Measurements from ENCODE around the gene GGA3.
"Not testable (repeated sequence)": the region's sequence is repeated elsewhere in the genome, so short reads cannot be mapped to it uniquely, and the experiment has no call there.

GGA3 gene

GRCh38 chr17:75288770-75289114, 27.3 kb upstream of the GGA3 start:
- DNase-seq (ENCODE audit: low read depth): peak; percentile 80
- peak overlapping the region; percentile 87 for H3K4me3 ChIP-seq (ENCODE audit: low read depth, low read length)
- TF ChIP-seq MYC (IDR thresholded peaks at IDR 0.05; ENCODE audit: low read depth, low read length) (peak; percentile 61), MAX (IDR thresholded peaks at IDR 0.05; ENCODE audit: low read depth, low read length) (peak; percentile 32; the same call in 1 of the 2 replicates), POLR2A (IDR thresholded peaks at IDR 0.05; ENCODE audit: extremely low read depth, insufficient read length) (no peak)
- TF ChIP-seq, protein P1, sequence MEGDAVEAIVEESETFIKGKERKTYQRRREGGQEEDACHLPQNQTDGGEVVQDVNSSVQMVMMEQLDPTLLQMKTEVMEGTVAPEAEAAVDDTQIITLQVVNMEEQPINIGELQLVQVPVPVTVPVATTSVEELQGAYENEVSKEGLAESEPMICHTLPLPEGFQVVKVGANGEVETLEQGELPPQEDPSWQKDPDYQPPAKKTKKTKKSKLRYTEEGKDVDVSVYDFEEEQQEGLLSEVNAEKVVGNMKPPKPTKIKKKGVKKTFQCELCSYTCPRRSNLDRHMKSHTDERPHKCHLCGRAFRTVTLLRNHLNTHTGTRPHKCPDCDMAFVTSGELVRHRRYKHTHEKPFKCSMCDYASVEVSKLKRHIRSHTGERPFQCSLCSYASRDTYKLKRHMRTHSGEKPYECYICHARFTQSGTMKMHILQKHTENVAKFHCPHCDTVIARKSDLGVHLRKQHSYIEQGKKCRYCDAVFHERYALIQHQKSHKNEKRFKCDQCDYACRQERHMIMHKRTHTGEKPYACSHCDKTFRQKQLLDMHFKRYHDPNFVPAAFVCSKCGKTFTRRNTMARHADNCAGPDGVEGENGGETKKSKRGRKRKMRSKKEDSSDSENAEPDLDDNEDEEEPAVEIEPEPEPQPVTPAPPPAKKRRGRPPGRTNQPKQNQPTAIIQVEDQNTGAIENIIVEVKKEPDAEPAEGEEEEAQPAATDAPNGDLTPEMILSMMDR (IDR thresholded peaks at IDR 0.05; ENCODE audit: low read depth, low read length): no peak

DNA sequence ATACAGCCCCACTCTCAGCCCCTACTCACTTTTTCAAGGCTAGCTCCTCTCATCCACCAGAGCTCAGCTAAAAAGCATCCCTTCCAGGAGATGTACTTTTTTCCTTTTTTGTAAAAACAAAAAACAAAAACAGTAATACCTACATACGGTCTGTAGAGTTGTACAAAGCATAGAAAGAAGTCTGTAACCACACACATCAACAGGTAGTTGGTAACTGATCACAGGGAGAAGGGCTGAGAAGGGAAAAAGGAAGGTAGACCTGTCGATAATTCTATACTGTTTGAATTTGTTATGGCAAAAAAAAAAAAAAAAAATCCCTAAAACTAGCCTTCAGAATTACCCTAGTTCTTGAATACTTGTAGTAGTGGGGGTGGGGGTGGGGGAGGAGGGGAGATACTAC, 27.0 kb upstream of the GGA3 start:
- peak overlapping the region; percentile 87 for H3K4me3 ChIP-seq (ENCODE audit: low read depth, low read length)
- no peak for DNase-seq (ENCODE audit: low read depth)
- no peak for TF ChIP-seq MAX (IDR thresholded peaks at IDR 0.05; ENCODE audit: low read depth, low read length)
- TF ChIP-seq, protein P1 (IDR thresholded peaks at IDR 0.05; ENCODE audit: low read depth, low read length): no peak
- TF ChIP-seq POLR2A (IDR thresholded peaks at IDR 0.05; ENCODE audit: extremely low read depth, insufficient read length): no peak
- no peak for TF ChIP-seq MYC (IDR thresholded peaks at IDR 0.05; ENCODE audit: low read depth, low read length)

GRCh38 chr17:75287221-75287620, 25.8 kb upstream of the GGA3 start:
- H3K4me3 ChIP-seq (ENCODE audit: low read depth, low read length): peak overlapping the region; percentile 87

DNA sequence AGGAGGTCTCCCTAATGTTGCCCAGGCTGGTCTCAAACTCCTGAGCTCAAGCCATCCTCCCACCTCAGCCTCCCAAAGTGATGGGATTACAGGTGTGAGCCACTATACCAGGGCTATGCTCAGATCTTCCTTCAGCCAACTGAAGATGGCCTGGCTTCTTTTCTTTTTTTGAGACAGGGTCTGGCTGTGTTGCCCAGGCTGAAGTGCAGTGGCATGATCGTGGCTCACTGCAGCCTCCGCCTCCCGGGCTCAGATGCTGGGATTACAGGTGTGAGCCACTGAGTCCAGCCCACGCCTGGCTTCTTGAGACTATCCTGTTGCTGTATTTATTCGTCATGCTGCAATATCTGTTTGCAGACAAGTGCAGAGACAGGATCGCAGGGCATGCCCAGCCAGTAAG, 23.7 kb upstream of the GGA3 start:
- DNase-seq (ENCODE audit: low read depth): no peak
- H3K4me3 ChIP-seq (ENCODE audit: low read depth, low read length): no peak overlapping the region
- no peak for TF ChIP-seq POLR2A (IDR thresholded peaks at IDR 0.05; ENCODE audit: extremely low read depth, insufficient read length)
- no peak for TF ChIP-seq MAX (IDR thresholded peaks at IDR 0.05; ENCODE audit: low read depth, low read length)
- TF ChIP-seq, protein P1 (IDR thresholded peaks at IDR 0.05; ENCODE audit: low read depth, low read length): no peak
- no peak for TF ChIP-seq MYC (IDR thresholded peaks at IDR 0.05; ENCODE audit: low read depth, low read length)

More at GRCh38 chr17:75287221-75287620, 25.8 kb upstream of the GGA3 start:
- no peak for TF ChIP-seq POLR2A (IDR thresholded peaks at IDR 0.05; ENCODE audit: extremely low read depth, insufficient read length)
- TF ChIP-seq MAX (IDR thresholded peaks at IDR 0.05; ENCODE audit: low read depth, low read length): no peak
- TF ChIP-seq, protein P1 (IDR thresholded peaks at IDR 0.05; ENCODE audit: low read depth, low read length): no peak
- no peak for TF ChIP-seq MYC (IDR thresholded peaks at IDR 0.05; ENCODE audit: low read depth, low read length)
- no peak for DNase-seq (ENCODE audit: low read depth)

DNA sequence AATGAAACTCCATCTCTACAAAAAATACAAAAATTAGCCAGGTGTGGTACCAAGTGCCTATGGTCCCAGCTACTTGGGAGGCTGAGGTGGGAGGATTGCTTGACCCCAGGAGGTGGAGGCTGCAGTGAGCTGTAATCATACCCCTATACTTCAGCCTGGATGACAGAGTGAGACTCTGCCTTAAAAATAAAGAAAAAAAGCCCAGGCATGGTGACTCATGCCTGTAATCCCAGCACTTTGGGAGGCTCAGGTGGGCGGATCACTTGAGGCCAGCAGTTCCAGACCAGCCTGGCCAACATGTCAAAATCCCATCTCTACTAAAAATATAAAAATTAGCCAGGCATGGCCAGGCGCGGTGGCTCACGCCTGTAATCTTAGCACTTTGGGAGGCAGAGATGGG, 18.8 kb upstream of the GGA3 start:
- not testable (repeated sequence) for DNase-seq (ENCODE audit: low read depth); H3K4me3 ChIP-seq (ENCODE audit: low read depth, low read length)

GRCh38 chr17:75277664-75278071, 16.3 kb upstream of the GGA3 start:
- TF ChIP-seq, protein P1 (IDR thresholded peaks at IDR 0.05; ENCODE audit: low read depth, low read length): no peak
- TF ChIP-seq MYC (IDR thresholded peaks at IDR 0.05; ENCODE audit: low read depth, low read length): no peak
- TF ChIP-seq POLR2A (IDR thresholded peaks at IDR 0.05; ENCODE audit: extremely low read depth, insufficient read length): no peak
- no peak for TF ChIP-seq MAX (IDR thresholded peaks at IDR 0.05; ENCODE audit: low read depth, low read length)
- DNase-seq (ENCODE audit: low read depth): no peak
- no peak overlapping the region for H3K4me3 ChIP-seq (ENCODE audit: low read depth, low read length)

All from NB4 (cell line).